Hematopoietic multipotent progenitor cell treated with erythropoietin and hydrocortisone succinate and interleukin-3 and kit ligand, for 6 days (in vitro differentiated cells): ENCODE data around the gene ANGPTL3.

Source experiments
- DNase-seq: peaks from one replicate; pipeline ENCODE4 v3.0.0-alpha.2; 2015

Gene ANGPTL3

GRCh38 chr1:62637392-62638105 lies 40.2 kb downstream of the ANGPTL3 start:
- no peak for DNase-seq

GRCh38 chr1:62643283-62643682 lies 46.0 kb downstream of the ANGPTL3 start:
- no peak for DNase-seq

DNA sequence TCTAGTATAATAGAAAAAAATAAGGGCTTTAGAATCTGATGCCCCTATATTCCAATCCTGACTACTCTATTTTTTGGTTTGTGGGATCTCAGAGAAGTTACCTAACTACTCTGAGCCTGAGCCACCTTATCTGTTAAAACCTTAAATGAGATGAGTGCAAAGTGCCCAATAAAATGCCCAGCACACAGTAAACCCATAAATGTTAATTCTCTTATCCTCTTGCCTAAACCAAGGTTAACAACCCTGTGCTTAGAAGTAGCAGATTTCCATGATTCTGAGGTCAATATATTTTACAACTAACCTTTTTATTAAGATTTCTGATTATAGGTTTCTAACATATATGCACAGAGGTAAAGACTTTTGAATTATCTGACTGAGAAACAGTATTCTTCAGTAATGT lies 55.1 kb downstream of the ANGPTL3 start:
- no peak for DNase-seq

GRCh38 chr1:62654744-62655143 lies 57.4 kb downstream of the ANGPTL3 start:
- DNase-seq, result no peak
